NCI-H1105 treated with DMSO at 0.1 percent for 48 hours (cell line): ENCODE data around the gene ROR2.
"Not testable (repeated sequence)": the region's sequence is repeated elsewhere in the genome, so short reads cannot be mapped to it uniquely, and the experiment has no call there.

Source experiments
- DNase-seq: peaks from one replicate; lab custom pipeline; 2025; lab: John Stamatoyannopoulos, UW

The ROR2 gene

GRCh38 chr9:91817106-91817492, 132.9 kb downstream of the ROR2 start:
- no peak for DNase-seq

- no peak for DNase-seq
These were observed 133.7 kb downstream of the ROR2 start for GRCh38 chr9:91816356-91816755.

- no peak for DNase-seq
These were observed 134.1 kb downstream of the ROR2 start for GRCh38 chr9:91815896-91816295.

GRCh38 chr9:91814753-91815152, 135.3 kb downstream of the ROR2 start:
- no peak for DNase-seq

GRCh38 chr9:91814201-91814600, 135.8 kb downstream of the ROR2 start:
- DNase-seq, result no peak

- DNase-seq, result no peak
These were observed 136.7 kb downstream of the ROR2 start for GRCh38 chr9:91813176-91813795.

- no peak for DNase-seq
These were observed 137.8 kb downstream of the ROR2 start for GRCh38 chr9:91812191-91812590.

GRCh38 chr9:91811024-91811909, 138.8 kb downstream of the ROR2 start:
- no peak for DNase-seq

- DNase-seq, result no peak
These were observed 139.6 kb downstream of the ROR2 start for GRCh38 chr9:91810286-91810905.

GRCh38 chr9:91809581-91810285, 140.3 kb downstream of the ROR2 start:
- DNase-seq, result no peak

GRCh38 chr9:91807643-91808246, 142.3 kb downstream of the ROR2 start:
- DNase-seq, result no peak

- DNase-seq, result no peak
These were observed 145.0 kb downstream of the ROR2 start for GRCh38 chr9:91805031-91805430.

GRCh38 chr9:91803970-91804752, 145.9 kb downstream of the ROR2 start:
- no peak for DNase-seq

- no peak for DNase-seq
These were observed 146.7 kb downstream of the ROR2 start for GRCh38 chr9:91803151-91803940.

- no peak for DNase-seq
These were observed 147.6 kb downstream of the ROR2 start for GRCh38 chr9:91802391-91802790.

GRCh38 chr9:91800473-91801030, 149.5 kb downstream of the ROR2 start:
- DNase-seq, result no peak

GRCh38 chr9:91799113-91799744, 150.8 kb downstream of the ROR2 start:
- DNase-seq, result no peak

GRCh38 chr9:91798273-91799112, 151.5 kb downstream of the ROR2 start:
- not testable (repeated sequence) for DNase-seq

- DNase-seq, result not testable (repeated sequence)
These were observed 152.5 kb downstream of the ROR2 start for GRCh38 chr9:91797517-91797916.
